ENCODE results near the gene ABCC3.
A peak's percentile ranks its signal among the peaks of the same experiment; 100 is the strongest.

ABCC3 gene

GRCh38 chr17:50608700-50609379 is 25.8 kb upstream of the ABCC3 start:
- no peak for DNase-seq

DNA sequence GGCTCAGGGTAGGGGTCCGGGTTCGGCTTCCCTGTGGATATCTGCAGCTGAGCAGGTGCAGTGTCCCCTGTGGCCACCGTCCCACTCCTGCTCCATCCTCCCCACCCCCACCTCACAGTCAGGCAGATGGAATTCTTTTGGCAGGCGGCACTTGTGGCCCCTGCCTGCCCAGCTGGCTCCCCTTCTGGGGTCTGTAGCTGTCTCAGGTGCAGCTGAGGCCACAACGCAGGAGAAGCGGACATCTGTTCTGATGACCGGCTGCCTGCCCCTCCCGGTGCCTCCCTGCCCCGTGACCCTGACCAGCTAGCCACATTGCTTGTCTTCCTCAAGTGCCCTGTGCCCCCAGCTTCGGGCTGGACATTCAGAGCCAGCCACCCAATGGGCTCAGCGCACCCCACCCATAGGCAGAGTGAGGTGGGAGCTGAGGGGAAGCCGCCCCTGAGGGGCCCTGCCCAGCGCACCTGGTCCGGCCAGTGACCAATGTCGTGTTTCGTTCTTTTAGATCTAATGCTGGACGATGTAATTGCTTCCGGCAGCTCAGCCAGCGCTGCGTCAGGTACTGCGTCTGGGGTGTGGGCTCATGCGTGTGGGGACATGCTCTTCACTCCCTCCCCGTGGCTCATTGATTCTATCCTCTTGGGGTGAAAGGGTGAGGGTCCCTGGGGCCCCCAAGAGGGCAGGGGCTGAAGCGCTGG is 25.2 kb upstream of the ABCC3 start:
- no peak for DNase-seq

GRCh38 chr17:50611634-50612033 is 23.0 kb upstream of the ABCC3 start:
- no peak for DNase-seq

DNA sequence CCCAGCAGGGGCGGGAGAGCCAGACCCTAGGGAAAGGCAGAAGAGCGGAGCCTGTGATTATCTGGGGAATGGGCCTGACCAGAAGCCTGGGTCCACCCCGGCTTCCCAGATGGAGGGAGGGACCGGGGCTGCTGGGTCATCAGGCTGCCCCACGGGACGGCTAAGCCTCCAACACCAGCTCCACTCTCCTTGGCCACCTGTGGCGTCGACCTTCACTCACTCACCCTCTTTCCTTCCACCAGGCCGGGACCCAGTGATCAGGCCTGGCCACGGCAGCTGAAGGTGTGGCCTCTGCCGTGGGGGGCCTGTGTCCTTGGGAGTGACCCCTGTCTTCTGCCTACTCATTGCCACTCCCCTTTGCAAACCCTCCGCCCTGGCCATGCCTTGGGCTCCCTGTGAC is 22.4 kb upstream of the ABCC3 start:
- DNase-seq: no peak

DNA sequence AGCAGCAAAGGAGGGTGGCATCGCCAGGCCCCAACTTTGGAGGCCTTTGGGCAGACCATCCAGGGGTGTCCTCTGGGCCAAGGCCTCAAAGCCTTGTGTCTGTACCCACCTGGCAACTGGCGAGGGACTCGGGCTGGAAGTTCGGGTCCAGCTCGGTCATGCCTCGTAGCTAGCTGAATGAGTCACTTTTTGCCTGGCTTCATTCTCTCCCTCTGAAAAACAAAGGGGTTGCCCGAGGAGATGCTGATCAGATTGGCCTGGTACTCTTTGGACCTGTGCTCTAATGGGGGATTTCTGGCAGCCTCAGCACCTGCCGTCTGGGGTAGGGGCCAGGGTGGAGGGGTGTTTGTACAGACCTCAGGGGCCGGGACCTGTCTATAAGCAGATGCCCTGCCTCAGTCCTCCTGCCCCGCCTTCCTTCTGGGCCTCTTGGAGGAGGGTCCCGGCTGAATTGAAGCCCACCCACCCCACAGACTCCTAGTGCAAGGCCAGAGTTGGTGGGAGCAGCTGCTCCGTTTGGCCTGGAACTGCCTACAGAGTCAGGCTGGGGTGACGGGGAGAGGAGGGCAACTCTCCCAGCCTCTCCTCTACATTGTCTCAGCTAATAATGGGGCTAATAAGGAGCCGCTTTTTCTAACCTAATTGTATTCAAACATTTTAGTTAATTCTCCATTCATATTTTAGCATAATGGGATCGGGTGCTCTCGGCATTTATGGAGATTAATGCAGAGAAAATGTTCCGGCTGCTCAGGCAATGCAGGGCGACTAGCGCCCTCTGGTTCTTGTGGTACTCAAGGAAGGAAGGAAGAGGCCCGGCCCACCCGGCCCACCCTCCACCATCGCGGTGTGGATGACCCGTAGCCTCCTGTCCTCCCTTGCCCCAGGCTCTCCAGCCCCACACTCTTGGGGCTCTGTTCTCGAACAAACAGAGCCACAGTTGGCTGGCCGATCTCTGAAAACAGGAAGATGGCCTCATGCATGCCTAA is 21.4 kb upstream of the ABCC3 start:
- no peak for DNase-seq

DNA sequence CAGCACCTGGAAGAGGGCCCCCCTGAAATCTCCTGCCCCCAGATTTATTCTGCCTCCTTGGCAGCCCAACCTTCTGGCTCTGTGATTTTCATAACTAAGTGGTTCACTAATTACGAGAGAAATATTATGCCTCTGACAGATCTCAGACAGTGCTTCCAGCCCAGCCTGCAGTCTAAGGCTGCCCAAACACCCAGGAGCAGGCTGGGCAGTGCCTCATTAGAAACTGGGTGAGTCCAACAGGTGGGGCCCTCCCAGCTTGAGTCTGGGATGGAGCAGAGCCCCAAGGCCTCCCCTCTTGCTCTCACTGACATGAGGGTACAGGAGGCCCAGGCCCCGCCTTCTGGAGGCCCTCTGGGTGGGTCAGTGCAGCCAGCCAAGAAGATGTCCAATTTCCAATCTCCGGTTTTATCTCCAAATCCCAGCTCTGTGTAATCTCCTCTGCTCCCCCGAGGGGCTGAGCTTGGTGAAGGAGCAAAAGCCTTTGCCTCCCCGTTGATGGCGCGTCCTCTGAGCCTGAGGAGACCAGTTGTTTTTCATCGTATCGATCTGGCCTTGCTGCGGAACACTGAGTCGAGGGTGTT is 20.1 kb upstream of the ABCC3 start:
- no peak for DNase-seq

DNA sequence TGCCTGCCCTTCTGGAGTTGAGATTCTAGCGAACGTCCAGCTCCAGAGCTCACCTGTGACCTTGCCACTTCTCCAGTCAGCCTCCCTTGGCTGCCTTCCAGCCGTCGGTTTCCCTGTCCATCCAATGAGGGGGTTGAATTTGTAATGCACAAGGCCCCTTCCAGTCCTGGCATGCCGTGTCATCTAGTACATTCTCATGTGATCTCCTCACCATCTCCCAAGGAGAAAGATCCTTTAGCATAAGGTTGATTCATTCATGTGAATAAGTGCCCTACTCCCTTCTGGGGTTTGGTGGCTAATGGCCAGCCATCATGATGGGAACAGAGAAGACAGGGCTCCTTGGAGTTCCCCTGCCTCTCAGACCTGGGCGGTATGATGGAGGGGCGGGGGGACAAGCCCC is 18.9 kb upstream of the ABCC3 start:
- DNase-seq: no peak

DNA sequence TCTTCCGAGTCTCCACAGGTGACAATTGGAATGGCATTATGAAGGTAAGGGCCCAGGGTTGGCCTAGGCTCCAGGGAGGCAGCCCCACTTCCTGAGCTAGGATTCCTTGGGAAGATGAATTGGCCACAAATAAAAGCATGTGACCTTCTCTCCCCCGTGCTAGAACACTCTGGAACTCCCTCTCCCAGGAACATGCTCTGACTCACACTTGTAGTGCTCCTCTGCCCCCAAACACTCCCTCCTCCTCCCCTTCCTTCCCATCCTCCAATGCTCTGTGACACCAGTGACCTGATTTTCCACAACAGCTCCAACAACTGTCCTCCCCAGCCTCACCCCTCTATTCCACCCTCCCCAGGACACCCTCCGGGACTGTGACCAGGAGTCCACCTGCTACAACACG is 16.4 kb upstream of the ABCC3 start:
- DNase-seq: no peak

DNA sequence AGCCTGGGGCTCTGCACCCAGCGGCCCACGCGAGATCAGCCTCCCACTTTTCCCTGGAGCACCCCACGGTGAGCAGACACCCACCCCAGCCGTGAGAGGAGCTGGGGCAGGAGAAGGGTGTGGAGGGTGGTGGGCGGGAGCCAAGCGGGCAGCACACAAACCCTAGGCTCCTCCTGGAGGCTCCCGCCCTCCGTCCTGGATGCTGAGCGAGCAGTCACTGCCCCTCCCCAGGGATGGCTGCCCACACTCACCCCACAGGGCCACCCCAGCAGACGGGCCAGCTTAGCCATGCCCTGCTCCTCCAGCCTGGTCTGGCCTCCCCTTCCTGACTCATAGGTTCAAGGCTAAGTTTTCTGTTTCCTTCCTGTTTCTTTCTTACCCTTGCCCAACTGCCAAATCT is 15.7 kb upstream of the ABCC3 start:
- no peak for DNase-seq

DNA sequence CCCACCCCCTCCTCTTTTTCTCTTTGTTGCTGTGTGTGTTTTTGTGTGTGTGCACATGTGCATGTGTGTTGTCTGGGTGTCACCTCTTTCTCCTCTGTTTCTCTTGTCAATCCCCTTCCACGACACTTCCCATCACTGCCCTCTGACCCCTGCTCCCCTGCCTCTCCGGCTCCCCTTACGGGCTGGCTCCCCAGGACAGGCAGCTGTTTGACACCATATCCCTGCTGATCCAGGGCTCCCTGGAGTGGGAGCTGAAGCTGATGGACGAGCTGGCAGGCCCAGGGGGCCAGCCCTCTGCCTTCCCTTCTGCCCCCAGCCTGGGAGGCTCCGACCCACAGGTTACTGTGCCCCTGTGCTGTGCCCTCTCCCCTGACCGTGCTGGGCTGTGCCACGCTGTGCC is 15.2 kb upstream of the ABCC3 start:
- DNase-seq: no peak

- DNase-seq: no peak
Measured at GRCh38 chr17:50620237-50620636, 14.4 kb upstream of the ABCC3 start.

DNA sequence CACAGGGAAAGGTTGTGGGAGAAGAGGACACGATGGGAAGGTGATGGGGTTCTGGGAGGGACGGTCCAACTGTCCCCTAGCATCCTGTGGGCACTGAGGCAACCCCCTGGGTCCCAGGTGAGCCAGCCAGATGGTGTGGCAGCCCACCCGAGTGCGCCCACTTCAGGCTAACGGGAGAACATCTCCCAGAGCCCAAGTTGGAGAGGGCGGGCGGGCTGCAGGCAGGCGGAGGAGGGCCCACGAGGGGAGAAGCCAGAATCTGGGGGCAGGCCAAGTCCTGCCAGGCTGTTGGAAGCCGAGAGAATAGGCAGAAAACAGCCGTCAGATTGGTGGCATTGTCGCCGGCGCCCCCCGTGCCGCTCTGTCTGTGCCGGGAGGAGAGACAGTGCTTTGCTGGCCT is 13.8 kb upstream of the ABCC3 start:
- DNase-seq: no peak

DNA sequence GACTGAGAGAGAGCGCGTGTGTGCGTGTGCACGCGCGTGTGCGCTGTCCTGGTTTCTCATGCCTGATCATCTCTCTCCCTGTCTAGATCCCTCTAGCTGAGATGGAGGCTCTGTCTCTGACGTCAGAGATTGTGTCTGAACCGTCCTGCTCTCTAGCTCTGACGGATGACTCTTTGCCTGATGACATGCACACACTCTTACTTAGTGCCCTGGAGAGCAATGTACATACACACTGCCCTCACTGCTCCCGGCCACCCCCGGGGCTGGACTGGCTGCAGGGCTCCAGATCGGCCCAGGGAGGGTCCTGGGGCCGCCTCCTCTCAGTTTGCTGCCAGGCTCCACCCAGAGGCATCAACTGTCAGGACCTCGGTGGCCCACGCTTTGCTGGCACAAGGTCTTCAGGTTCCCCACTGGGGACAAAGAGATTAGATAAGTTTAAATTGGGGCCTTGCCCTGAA is 13.1 kb upstream of the ABCC3 start:
- DNase-seq: no peak

DNA sequence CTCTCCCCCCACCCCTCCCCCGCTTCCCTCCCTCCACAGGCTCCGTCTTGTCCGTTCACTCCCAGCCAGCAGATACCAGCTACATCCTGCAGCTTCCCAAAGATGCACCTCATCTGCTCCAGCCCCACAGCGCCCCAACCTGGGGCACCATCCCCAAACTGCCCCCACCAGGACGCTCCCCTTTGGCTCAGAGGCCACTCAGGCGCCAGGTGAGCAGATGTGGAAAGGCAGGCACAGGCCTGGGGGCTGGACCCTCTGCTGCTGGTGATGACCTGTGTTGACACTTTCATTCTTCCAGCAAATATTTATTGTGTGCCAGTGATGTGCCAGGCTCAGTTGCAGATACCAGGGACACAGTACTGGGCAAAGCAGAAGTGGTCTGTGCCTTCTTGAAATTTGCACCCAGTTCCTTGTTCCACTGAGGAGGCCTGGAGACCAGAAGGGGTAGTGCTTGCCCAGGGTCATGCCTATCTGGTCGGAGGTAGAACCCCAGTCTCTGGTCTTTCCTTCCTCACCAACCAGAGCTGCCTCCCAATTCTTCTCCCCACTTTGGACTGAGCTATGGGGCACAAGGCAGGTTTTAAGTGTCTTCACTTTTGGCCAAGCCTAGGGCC is 10.3 kb upstream of the ABCC3 start:
- DNase-seq: no peak

GRCh38 chr17:50625032-50625871 is 9.4 kb upstream of the ABCC3 start:
- DNase-seq: no peak

- peak; percentile 46 for DNase-seq
Measured at GRCh38 chr17:50626037-50626574, 8.6 kb upstream of the ABCC3 start.

DNA sequence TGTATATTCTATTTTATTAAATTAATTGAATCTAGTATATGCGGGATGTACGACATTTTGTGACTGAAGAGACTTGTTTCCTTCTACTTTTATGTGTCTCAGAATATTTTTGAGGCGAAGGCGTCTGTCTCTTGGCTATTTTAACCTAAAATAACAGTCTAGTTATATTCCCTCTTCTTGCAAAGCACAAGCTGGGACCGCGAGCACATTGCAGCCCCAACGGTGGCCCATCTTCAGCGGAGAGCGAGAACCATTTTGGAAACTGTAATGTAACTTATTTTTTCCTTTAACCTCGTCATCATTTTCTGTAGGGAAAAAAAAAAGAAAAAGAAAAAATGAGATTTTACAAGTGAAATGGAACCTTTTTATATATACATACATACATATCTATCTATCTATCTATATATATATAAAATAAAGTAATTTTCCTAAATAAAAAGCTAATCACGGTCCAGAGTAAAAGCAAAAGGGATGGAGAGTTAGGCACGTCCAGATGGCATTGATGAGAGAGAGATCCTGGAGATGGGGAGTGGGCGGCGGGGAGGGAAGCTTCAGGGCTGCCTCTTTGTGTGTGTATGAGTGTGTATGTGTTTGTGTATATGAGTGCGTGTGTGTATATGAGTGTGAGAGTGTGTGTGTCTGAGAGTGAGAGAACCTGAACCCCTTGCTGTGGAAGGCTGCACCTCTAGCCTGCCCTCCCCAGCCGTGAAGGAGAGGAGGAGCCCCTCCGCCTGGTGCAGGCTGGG is 7.5 kb upstream of the ABCC3 start:
- no peak for DNase-seq

DNA sequence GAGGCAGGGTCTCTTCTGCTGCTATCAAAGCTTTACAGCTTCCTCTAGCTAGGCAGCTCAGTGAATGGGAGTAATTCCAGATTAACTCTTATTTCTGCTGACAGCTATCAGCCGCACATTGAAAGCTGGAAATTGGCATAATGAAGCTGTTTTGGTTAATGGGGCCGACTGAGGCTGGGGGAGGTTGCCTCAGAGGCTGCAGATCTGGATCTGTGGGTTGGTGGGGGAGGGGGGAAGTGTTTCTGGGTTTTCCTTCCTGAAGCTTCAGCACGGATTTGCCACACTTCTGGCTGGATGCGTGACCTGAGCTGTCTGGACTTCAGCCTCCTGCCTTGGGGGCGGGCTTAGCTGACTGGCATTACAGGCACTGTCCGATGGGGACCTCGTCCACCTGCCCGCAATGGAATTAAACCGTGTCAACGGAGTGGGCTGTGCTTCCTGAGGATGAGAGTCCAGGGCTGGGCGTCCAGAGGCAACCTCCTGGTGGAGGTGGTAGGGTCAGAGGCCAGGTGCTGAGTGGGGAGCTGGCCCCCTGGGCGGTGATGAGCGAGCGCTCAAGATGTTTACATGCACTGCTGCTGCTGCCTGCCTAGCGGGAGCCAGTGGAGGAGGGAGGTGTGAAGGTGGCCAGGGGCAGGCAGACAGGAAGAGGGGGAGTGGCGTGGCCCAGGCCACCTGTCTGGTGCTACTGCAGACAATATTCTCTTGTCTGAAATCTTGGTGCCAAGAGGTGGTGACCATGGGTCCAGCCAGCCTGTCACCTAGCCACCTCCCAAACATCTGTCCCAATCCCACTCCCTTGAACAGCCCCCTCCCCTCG is 6.7 kb upstream of the ABCC3 start:
- peak; percentile 33 for DNase-seq

DNA sequence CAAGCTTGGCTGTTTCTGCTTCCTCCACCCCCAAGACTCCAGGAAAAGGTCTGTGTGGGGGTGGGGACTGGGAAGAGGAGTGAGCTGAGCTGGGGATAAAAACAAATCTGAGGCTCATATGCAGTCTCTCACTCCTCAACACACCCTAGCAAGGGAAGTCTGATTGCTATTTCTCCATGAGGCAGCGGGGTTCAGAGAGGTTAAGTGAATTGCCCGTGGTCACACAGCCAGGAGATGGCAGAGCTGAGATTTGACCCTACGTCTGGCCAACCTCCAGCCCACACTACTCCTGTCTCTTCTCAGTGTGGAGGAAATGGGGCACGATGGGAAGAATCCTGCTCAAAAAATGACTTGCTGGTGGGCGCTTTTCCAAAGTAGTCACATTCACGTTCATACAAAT is 4.8 kb upstream of the ABCC3 start:
- no peak for DNase-seq

Measured in NCI-H2029 (cell line).